ENCODE data around the gene FAM193B.

Gene FAM193B

GRCh38 chr5:177529247-177530203 lies 24.8 kb downstream of the FAM193B start:
- CTCF ChIA-PET = interaction anchor here (1.8 kb wide), 1 partner anchor 8 kb away, joined by 7 read pairs; no protein-coding TSS in a partner anchor
- POLR2A ChIA-PET = interaction anchor here (0.6 kb wide), 1 partner anchor 384 kb away, joined by 3 read pairs; no protein-coding TSS in a partner anchor
- no peak for DNase-seq (ENCODE audit: extremely low spot score)
- TF ChIP-seq CTCF (IDR thresholded peaks at IDR 0.05; ENCODE audit: control extremely low read depth, extremely low read depth, low read depth, missing control alignments) = no peak

GRCh38 chr5:177528631-177529030 lies 25.7 kb downstream of the FAM193B start:
- no peak for TF ChIP-seq CTCF (IDR thresholded peaks at IDR 0.05; ENCODE audit: control extremely low read depth, extremely low read depth, low read depth, missing control alignments)
- DNase-seq (ENCODE audit: extremely low spot score) = no peak
- ChIA-PET CTCF (interaction anchor here (2.1 kb wide), 1 partner anchor 10 kb away, joined by 5 read pairs; no protein-coding TSS in a partner anchor), POLR2A (no interaction called here)

- ChIA-PET CTCF (interaction anchor here (0.6 to 2.1 kb wide), 3 partner anchors 11 to 19 kb away, joined by 3 to 6 read pairs (median 5); partner anchors contain the start of gene DDX41), POLR2A (no interaction called here)
- no peak for DNase-seq (ENCODE audit: extremely low spot score)
- TF ChIP-seq CTCF (IDR thresholded peaks at IDR 0.05; ENCODE audit: control extremely low read depth, extremely low read depth, low read depth, missing control alignments) = no peak
These were observed 26.8 kb downstream of the FAM193B start for GRCh38 chr5:177527595-177527994.

GRCh38 chr5:177526791-177527190 lies 27.6 kb downstream of the FAM193B start:
- DNase-seq (ENCODE audit: extremely low spot score) = no peak
- ChIA-PET CTCF (interaction anchor here (1.4 to 2.1 kb wide), 2 partner anchors 10 to 12 kb away, joined by 5 to 6 read pairs; partner anchors contain the start of gene DDX41), POLR2A (no interaction called here)
- TF ChIP-seq CTCF (IDR thresholded peaks at IDR 0.05; ENCODE audit: control extremely low read depth, extremely low read depth, low read depth, missing control alignments) = no peak

- DNase-seq (ENCODE audit: extremely low spot score) = no peak
These were observed 28.2 kb downstream of the FAM193B start for GRCh38 chr5:177526191-177526590.

More at GRCh38 chr5:177526191-177526590, 28.2 kb downstream of the FAM193B start:
- CTCF ChIA-PET = no interaction called here
- POLR2A ChIA-PET = no interaction called here
- TF ChIP-seq CTCF (IDR thresholded peaks at IDR 0.05; ENCODE audit: control extremely low read depth, extremely low read depth, low read depth, missing control alignments) = no peak
